HFFc6 (cell line): ENCODE results near the gene NUP210. TPM values are rescaled to one million over a fixed set of nuclear protein-coding genes. Genes with fewer than 3 reads are reported as not detected.
A peak's percentile ranks its signal among the peaks of the same experiment; 100 is the strongest.

Experiments
- DNase-seq: peaks from one replicate; pipeline ENCODE4 v3.0.0-alpha.2; 2018
- H3K27ac Mint-ChIP-seq: 2 replicates; pipeline ENCODE4 v1.8.0; 2020; ENCODE audit warnings: mild to moderate bottlenecking, mixed read lengths
- H3K27me3 Mint-ChIP-seq: 2 replicates; pipeline ENCODE4 v1.8.0; 2021; ENCODE audit warnings: mild to moderate bottlenecking, moderate library complexity, mixed read lengths; ENCODE audit not compliant: insufficient read depth
- H3K36me3 Mint-ChIP-seq: 2 replicates; pipeline ENCODE4 v1.8.0; 2021; ENCODE audit warnings: low read depth, mixed read lengths
- H3K4me1 Mint-ChIP-seq: 2 replicates; pipeline ENCODE4 v1.8.0; 2020; ENCODE audit warnings: low read depth, mixed read lengths
- H3K4me3 Mint-ChIP-seq: 2 replicates; pipeline ENCODE4 v1.8.0; 2020; ENCODE audit warnings: mild to moderate bottlenecking, moderate library complexity, mixed read lengths
- H3K9me3 Mint-ChIP-seq: 2 replicates; pipeline ENCODE4 v1.8.0; 2020; ENCODE audit warnings: mild to moderate bottlenecking, mixed read lengths
- CTCF ChIP-seq: fragments of 200-600 bp; sonication (generic); IDR thresholded peaks from 2 replicates; pipeline ENCODE4 v1.5.0; 2021; ENCODE audit warnings: antibody characterized with exemption, mild to moderate bottlenecking
- total RNA-seq, 6 experiments: library from RNA; stranded (reverse); fragmentation: NEBNext Ultra II Directional; extraction: Animal tissue kit (Norgen Biotek cat#: 25700); gene quantifications; 2 replicates in 1 of 6; 3 replicates in 5 of 6; pipeline ENCODE4 v1.2.3, GENCODE V29; 2021

The NUP210 gene
- total RNA-seq, 6 experiments from 2014 or later, result 0.33 to 3.4 (median 3.1) TPM

DNA sequence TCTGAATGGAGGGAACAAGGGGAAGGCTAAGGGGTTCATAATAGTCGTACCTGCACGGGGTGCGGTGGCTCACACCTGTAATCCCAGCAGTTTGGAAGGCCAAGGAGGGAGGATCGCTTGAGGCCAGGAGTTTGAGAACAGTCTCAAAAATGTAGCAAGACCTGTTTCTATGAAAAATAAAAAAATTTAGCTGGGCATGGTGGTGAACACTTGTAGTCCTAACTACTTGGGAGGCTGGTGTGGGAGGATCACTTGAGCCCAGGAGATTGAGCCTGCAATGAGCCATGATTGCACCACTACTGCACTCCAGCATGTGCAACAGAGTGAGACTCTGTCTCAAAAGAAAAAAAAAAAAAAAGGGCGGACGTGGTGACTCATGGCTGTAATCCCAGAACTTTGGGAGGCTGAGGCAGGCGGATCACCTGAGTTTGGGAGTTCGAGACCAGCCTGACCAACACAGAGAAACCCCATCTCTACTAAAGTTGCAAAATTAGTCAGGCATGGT, 42.1 kb upstream of the NUP210 start:
- no peak for TF ChIP-seq CTCF
- Mint-ChIP-seq H3K27ac (no peak overlapping the region), H3K27me3 (peaks cover 34% of the 10 kb centered on the region), H3K36me3 (no peaks in the 10 kb centered on the region), H3K9me3 (no peaks in the 10 kb centered on the region), H3K4me1 (no peaks in the 10 kb centered on the region), H3K4me3 (no peak overlapping the region)
- no peak for DNase-seq

DNA sequence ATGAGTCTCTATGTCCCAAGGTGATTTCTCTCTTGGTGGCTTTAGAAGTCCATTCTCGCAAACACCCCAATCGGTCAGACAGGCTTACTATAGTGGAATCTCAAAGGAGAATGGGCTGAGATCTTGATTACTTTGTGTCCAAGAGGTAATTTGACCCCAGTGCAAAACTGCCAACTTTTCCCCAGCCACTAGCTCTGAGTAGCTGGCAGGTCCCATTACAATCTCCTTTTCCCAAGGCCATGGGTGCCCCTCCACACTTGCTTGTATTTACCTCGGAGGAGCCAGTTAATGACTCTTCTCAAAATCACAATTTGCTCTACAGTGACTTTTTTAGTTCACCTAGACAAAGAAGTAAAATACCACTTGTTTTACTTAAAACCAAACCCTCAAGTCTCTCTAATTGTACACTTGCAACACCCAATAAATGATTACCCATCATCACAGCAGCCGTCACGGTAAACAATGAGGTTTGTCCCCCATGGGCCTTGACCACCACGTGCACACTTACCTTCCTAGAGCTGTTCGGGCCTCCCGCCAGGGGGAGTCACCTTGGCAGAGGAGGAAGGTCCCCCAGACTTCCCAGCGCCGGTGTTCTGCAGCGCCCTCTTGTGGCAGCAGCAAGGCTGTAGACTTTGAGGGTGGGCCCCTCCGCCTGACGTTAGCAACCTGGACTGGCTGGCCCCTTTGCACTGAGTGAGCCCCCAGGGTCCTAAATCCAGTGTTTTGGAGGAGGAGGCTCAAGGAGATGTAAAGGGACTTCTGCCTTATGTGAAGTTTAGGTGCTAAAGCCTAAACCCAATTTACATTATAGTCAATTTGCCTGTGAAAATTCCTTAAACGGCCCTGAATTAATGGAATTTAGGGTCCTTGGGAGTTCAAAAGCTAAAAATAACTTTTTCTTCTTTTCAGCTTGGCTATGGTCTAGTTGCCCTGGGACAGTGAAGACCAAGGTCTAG, 41.3 kb upstream of the NUP210 start:
- Mint-ChIP-seq H3K36me3 (no peaks in the 10 kb centered on the region), H3K27ac (no peak overlapping the region), H3K4me1 (no peaks in the 10 kb centered on the region), H3K4me3 (no peak overlapping the region), H3K27me3 (peaks cover 30% of the 10 kb centered on the region), H3K9me3 (no peaks in the 10 kb centered on the region)
- peak; percentile 90 for TF ChIP-seq CTCF
- peak; percentile 42 for DNase-seq

DNA sequence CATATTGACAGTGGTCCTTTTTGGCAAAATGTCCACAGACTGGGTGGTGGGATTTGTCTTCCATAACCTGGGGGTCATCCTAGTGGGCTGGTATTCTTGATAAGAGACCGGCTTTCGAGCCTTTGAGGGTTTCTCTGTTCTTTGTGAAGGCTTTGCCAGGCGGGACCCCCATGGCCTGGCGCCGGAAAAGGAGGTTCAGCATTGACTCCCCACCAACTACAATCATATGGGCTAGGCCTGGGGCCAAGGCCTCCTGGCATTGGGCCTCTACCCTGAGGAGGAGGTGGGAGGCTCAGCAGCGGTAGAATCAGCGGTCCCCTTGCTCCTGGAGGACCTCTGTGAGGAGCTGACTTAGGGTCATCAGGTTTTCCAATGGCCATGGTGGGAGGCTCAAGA, 40.2 kb upstream of the NUP210 start:
- no peak for TF ChIP-seq CTCF
- no peak overlapping the region for H3K4me3 Mint-ChIP-seq
- no peak for DNase-seq

DNA sequence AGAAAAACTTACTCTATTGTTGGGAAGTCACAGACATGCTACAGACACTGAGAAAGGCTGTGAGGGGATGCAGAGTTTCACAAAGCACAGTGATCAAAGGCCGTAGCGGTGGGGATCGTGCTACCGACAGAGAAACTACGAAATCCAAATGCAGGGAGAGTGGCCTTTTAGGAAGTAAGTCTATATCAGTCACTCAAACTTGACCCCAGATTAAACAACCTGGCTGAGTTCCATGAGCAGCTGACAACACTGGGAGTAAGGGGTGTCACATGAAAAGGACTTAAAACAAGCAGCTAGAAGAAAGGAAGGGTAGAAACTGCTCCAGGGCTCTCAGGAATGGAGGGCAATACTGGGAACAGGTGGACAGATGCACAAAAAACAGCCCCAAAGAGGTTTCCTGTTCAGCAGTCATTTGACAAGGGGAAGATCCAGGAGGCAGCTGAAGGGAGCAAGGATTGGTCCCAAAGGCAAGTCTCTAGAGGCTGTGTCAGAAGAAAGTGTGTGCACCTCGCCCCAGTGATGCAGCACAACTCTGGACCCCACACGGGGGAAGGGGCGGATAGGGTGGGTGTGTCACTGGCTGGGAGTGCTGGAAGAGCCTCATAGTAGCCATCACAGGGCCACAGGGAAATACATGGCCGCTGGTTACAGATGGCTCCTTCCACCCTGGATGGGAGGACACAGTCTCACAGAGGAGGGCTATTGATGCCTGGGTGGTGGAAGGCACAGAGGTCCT, 39.7 kb upstream of the NUP210 start:
- Mint-ChIP-seq H3K9me3 (no peaks in the 10 kb centered on the region), H3K27ac (no peak overlapping the region), H3K36me3 (no peaks in the 10 kb centered on the region)

More for the DNA sequence above, 40.2 kb upstream of the NUP210 start:
- Mint-ChIP-seq H3K27ac (no peak overlapping the region), H3K9me3 (no peaks in the 10 kb centered on the region), H3K36me3 (no peaks in the 10 kb centered on the region), H3K4me1 (no peaks in the 10 kb centered on the region; the same call in 1 of the 2 replicates), H3K27me3 (peaks cover 25% of the 10 kb centered on the region)

More for the DNA sequence above, 39.7 kb upstream of the NUP210 start:
- peaks cover 26% of the 10 kb centered on the region for H3K27me3 Mint-ChIP-seq
- H3K4me1 Mint-ChIP-seq, result no peaks in the 10 kb centered on the region; the same call in 1 of the 2 replicates
- H3K4me3 Mint-ChIP-seq, result no peak overlapping the region
- no peak for DNase-seq
- TF ChIP-seq CTCF, result no peak
